GM12878 (cell line): ENCODE measurements around the gene PLEKHA7. TPM values are rescaled to one million over a fixed set of nuclear protein-coding genes. Genes with fewer than 3 reads are reported as not detected.

Experiments used
- ATAC-seq: fragments of 200-7000 bp; cut with Tn5 transposase; 3 replicates; pipeline ENCODE4 v1.9.1; 2020; ENCODE audit warnings: mild to moderate bottlenecking, moderate library complexity
- BruUV-seq: library from RNA; stranded (reverse); fragments of 400-500 nt; replicated peaks from 2 replicates; lab custom pipeline; 2021; lab: Mats Ljungman, UMichigan
- CTCF ChIA-PET: fragments of 300-600 bp; sonication (Branson Sonifier 250); formaldehyde crosslinking; extraction: SDS; loops from one replicate; lab custom pipeline; 2021; ENCODE audit warnings: inconsistent platforms; lab: Yijun Ruan, JAX
- POLR2A ChIA-PET: fragments of 350-600 bp; formaldehyde crosslinking; extraction: SDS; loops from one replicate; lab custom pipeline; 2021; ENCODE audit warnings: inconsistent platforms; lab: Charles Lee
- RAD21 ChIA-PET: fragments of 300-600 bp; sonication (Branson Sonifier 250); formaldehyde crosslinking; loops from one replicate; lab custom pipeline; 2023; ENCODE audit warnings: antibody characterized with exemption; ENCODE audit not compliant: unreplicated experiment; lab: Charles Lee
- SMC1A ChIA-PET: fragments of 300-600 bp; sonication (Branson Sonifier 250); formaldehyde crosslinking; loops from one replicate; lab custom pipeline; 2023; ENCODE audit not compliant: unreplicated experiment, uncharacterized antibody; lab: Charles Lee
- DNase-seq: peaks from one replicate; pipeline ENCODE4 v3.0.0-alpha.2; 2011; ENCODE audit warnings: low read depth, low spot score
- FAIRE-seq: peaks from 3 replicates; lab custom pipeline; 2011; peaks lifted over from hg19 to GRCh38; lab: Jason Lieb, UNC
- H2AFZ ChIP-seq: 2 replicates; pipeline ENCODE4 v1.6.0; 2011; ENCODE audit warnings: low read depth, low read length, control low read depth; ENCODE audit not compliant: control insufficient read depth
- H3K27ac ChIP-seq: 2 replicates; pipeline ENCODE4 v1.5.1; 2011; ENCODE audit warnings: control low read depth; ENCODE audit not compliant: control insufficient read depth, insufficient read depth
- H3K27me3 ChIP-seq, 2 experiments: replicated peaks in 1 of 2; 2 replicates each; pipeline versions ENCODE4 v1.6.0 to v1.6.1; 2011; ENCODE audit warnings: low read length in 1 of 2; ENCODE audit not compliant: control insufficient read depth in 2 of 2, insufficient read depth in 2 of 2
- H3K36me3 ChIP-seq, 2 experiments: 2 replicates each; pipeline ENCODE4 v1.5.1; 2011; ENCODE audit warnings: low read length in 1 of 2; ENCODE audit not compliant: control insufficient read depth in 2 of 2, insufficient read depth in 2 of 2
- H3K4me1 ChIP-seq: 2 replicates; pipeline ENCODE4 v1.6.1; 2011; ENCODE audit warnings: mild to moderate bottlenecking, low read length, moderate library complexity, mixed read lengths; ENCODE audit not compliant: control insufficient read depth, insufficient read depth
- H3K4me2 ChIP-seq: 2 replicates; pipeline ENCODE4 v1.6.0; 2011; ENCODE audit warnings: control low read depth; ENCODE audit not compliant: control insufficient read depth, insufficient read depth
- H3K4me3 ChIP-seq: fragments of 200-600 bp; sonication (generic); 2 replicates; pipeline ENCODE4 v1.5.1; 2016
- H3K79me2 ChIP-seq: 2 replicates; pipeline ENCODE4 v1.6.0; 2011; ENCODE audit warnings: low read length; ENCODE audit not compliant: control insufficient read depth, insufficient read depth
- H3K9ac ChIP-seq: 2 replicates; pipeline ENCODE4 v1.8.0; 2011; ENCODE audit warnings: low read length, control low read depth, mixed read lengths; ENCODE audit not compliant: control insufficient read depth, insufficient read depth
- H3K9me3 ChIP-seq: replicated peaks from 3 replicates; pipeline ENCODE4 v1.5.1; 2011; ENCODE audit warnings: mild to moderate bottlenecking, low read length; ENCODE audit not compliant: control insufficient read depth, insufficient read depth
- H4K20me1 ChIP-seq: 2 replicates; pipeline ENCODE4 v1.6.0; 2011; ENCODE audit not compliant: control insufficient read depth, insufficient read depth
- BHLHE40 ChIP-seq, 2 experiments: fragments of 450-650 bp in 1 of 2; IDR thresholded peaks; 2 replicates each; pipeline ENCODE4 v1.6.1; 2011 to 2017; ENCODE audit warnings: low read depth in 2 of 2, borderline replicate concordance in 1 of 2, improper control_type of control experiment in 1 of 2, low read length in 1 of 2, mild to moderate bottlenecking in 1 of 2
- HDAC2 ChIP-seq: fragments of 200-600 bp; sonication (generic); IDR thresholded peaks from 2 replicates; pipeline ENCODE4 v1.6.1; 2017
- PAX5 ChIP-seq: IDR thresholded peaks from 2 replicates; pipeline ENCODE4 v1.6.1; 2011; ENCODE audit warnings: low read depth, low read length, borderline replicate concordance
- PAX8 ChIP-seq: fragments of 450-650 bp; IDR thresholded peaks from 2 replicates; pipeline ENCODE4 v1.6.1; 2017; ENCODE audit warnings: mild to moderate bottlenecking, moderate library complexity
- USF1 ChIP-seq: IDR thresholded peaks from 2 replicates; pipeline ENCODE4 v1.6.1; 2011; ENCODE audit warnings: borderline replicate concordance, low read depth, mild to moderate bottlenecking, moderate library complexity, mixed read lengths, low read length; ENCODE audit not compliant: insufficient read depth; ENCODE audit errors: extremely low read length
- ZBTB11 ChIP-seq: fragments of 450-650 bp; formaldehyde crosslinking; IDR thresholded peaks from 2 replicates; pipeline ENCODE4 v1.5.0; 2022; ENCODE audit warnings: mild to moderate bottlenecking, missing genetic modification characterization
- ZBTB40 ChIP-seq: fragments of 450-650 bp; IDR thresholded peaks from 2 replicates; pipeline ENCODE4 v1.6.1; 2016; ENCODE audit warnings: mild to moderate bottlenecking, moderate library complexity, borderline replicate concordance
- WGBS: methylation state at CpG from one replicate; pipeline ENCODE4 v1.1.6; 2016; ENCODE audit warnings: low lambda C conversion rate; ENCODE audit not compliant: insufficient replicate concordance, insufficient coverage; ENCODE audit errors: missing lambda C conversion rate; 5-methylcytosine and 5-hydroxymethylcytosine counted together
- in situ Hi-C: fragments of 300-500 bp; cut with MboI; formaldehyde crosslinking; loops from 9 replicates; pipeline ENCODE4 v1.14.3; 2018; ENCODE audit warnings: mixed read lengths
- intact Hi-C: fragments of 100-400 bp; cut with micrococcal nuclease; formaldehyde crosslinking; loops from one replicate; pipeline ENCODE4 v1.14.2; 2022; ENCODE audit not compliant: unreplicated experiment
- polyA plus RNA-seq, 11 experiments: library from polyadenylated mRNA; depleted of rRNA in 4 of 11; unstranded in 6 of 11; stranded (reverse) in 5 of 11; fragments of >200 nt; fragmentation: Nextera tagmentation in 4 of 11; fragmentation: Illumina TruSeq in 1 of 11; extraction: Ambion mirVana in 4 of 11; extraction: Trizol in 1 of 11; gene quantifications; 1 replicate in 1 of 11; 2 replicates in 10 of 11; pipeline versions ENCODE4 v1.2.1 to v1.2.3, GENCODE V29; 2011 to 2016; ENCODE audit warnings: inconsistent platforms in 2 of 11, missing spikeins in 2 of 11, low read depth in 1 of 11
- total RNA-seq, 4 experiments: library from RNA; depleted of rRNA in 3 of 4; stranded (reverse); fragments of >200 nt in 3 of 4; fragmentation: Illumina TruSeq in 1 of 4; extraction: Trizol in 1 of 4; gene quantifications; 2 replicates each; pipeline versions ENCODE4 v1.2.1 to v1.2.3, GENCODE V29; 2013 to 2021

Gene PLEKHA7
- total and polyA plus RNA-seq, 10 of the 15 experiments (the other 5 are each of a cell fraction or from before 2014, with no cell fraction given), result 0.45 to 5.3 (median 2.1) TPM

- no peak for TF ChIP-seq ZBTB11 (CRISPR knock-in tag)
- TF ChIP-seq, all 136 proteins: peak for 0
Observed at GRCh38 chr11:16933291-16933690, 80.9 kb downstream of the PLEKHA7 start (continued).

- H3K4me1 ChIP-seq, result peaks cover 22% of the 10 kb centered on the region
- no peak overlapping the region for H3K4me2 ChIP-seq
- ChIA-PET POLR2A (interaction anchor here (1.3 kb wide), 1 partner anchor 26 kb away, joined by 3 read pairs; no protein-coding TSS in a partner anchor), CTCF (interaction anchor here (0.9 to 4.2 kb wide), 4 partner anchors 9 to 142 kb away, joined by 3 to 26 read pairs (median 10); no protein-coding TSS in a partner anchor), RAD21 (interaction anchor here (0.9 kb wide), 1 partner anchor 10 kb away, joined by 5 read pairs; no protein-coding TSS in a partner anchor), SMC1A (interaction anchor here (1.3 to 1.4 kb wide), 2 partner anchors 27 to 108 kb away, joined by 4 to 7 read pairs; no protein-coding TSS in a partner anchor)
- intact Hi-C loops, result loop anchor here (10.0 kb wide), 1 partner anchor 143 kb away; no protein-coding TSS in a partner anchor
- FAIRE-seq (no peak), DNase-seq (no peak), ATAC-seq (no peak)
- no TSS peak for BruUV-seq
- H3K9ac ChIP-seq, result no peak overlapping the region
- in situ Hi-C loops, result no loop called here
- H4K20me1 ChIP-seq, result no peaks in the 10 kb centered on the region
- H3K9me3 ChIP-seq, result no peaks in the 10 kb centered on the region
- no peak overlapping the region for H3K4me3 ChIP-seq
- H2AFZ ChIP-seq, result no peak overlapping the region
- H3K36me3 ChIP-seq, result no peaks in the 10 kb centered on the region
- no peaks in the 10 kb centered on the region for H3K79me2 ChIP-seq
- WGBS, result 66% methylated on average over 4 of the region's 4 CpGs
- H3K27me3 ChIP-seq, result peaks cover 12 to 13% of the 10 kb centered on the region in 2 experiments
- H3K27ac ChIP-seq, result no peak overlapping the region
- TF ChIP-seq ZBTB40 (no peak), HDAC2 (no peak), USF1 (no peak), PAX5 (no peak), BHLHE40 (IDR thresholded peaks at IDR 0.05; ENCODE audit: borderline replicate concordance in 1 of 2, low read depth in 2 of 2, low read length in 1 of 2) (no peak), PAX8 (no peak)
Observed at GRCh38 chr11:16928044-16928443, 86.2 kb downstream of the PLEKHA7 start.
